RPMI8226 (cell line): ENCODE measurements around the gene CFAP99.
"Not testable (repeated sequence)": the region's sequence is repeated elsewhere in the genome, so short reads cannot be mapped to it uniquely, and the experiment has no call there.

Experiments used
- DNase-seq: peaks from one replicate; pipeline ENCODE4 v3.0.0-alpha.2; 2015

Gene CFAP99

GRCh38 chr4:2412885-2413716 is 5.7 kb upstream of the CFAP99 start:
- DNase-seq, result peak; percentile 93

DNA sequence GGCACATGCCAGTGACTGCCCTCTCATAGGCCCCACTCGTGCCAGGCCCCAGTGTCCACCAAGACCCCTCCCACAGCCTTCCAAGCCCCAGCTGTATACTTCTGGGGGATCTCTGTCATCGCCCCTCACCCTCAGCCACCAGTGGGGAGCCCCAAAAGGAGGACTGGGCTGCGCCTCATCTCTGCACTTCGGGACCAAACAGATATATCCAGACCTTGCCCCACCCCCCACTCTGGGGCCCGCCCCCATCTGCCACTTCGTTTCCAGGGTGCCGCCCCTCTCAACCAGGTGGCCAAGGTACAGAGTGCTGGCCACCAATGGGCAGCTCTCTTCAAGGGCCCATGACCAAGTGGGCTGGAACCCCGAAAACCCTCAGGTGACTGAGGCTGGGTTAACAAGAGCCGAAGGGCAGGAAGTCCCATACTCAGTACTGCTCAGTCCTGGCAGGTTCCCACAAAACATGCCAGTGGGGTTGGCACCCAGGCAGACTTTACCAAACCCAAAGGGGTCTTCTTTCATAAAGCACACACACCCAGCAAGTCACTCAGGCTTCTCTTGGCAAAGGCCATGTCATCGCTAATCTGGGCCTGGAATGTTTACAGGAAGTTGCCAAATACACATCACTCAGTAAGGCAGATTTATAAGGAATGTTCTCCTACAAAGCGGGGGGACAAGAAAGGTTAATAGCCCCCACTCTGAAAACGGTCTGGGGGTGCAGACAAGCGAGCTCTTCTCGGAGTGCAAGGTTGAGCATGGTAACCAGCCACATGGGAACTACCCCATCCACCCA is 4.7 kb upstream of the CFAP99 start:
- peak; percentile 86 for DNase-seq

DNA sequence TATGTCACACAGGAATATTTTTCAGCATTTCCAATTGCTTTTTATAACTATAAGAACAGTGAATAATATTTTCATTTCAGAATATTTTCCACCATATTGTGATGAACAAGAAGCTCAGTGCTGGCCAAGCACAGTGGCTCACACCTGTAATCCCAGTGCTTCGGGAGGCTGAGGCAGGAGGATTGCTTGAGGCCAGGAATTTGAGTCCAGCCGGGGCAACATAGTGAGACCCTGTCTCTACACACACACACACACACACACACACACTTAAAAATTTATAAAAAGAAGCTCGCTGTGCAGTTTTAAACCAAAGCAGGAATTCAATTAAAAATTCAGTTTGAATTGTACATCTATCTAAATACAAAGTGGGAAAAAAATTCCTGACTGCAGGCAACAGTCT is 3.5 kb upstream of the CFAP99 start:
- DNase-seq, result no peak

GRCh38 chr4:2415881-2416563 is 2.7 kb upstream of the CFAP99 start:
- DNase-seq, result peak; percentile 5

- DNase-seq, result peak; percentile 5
Observed at GRCh38 chr4:2416564-2417225, 2.1 kb upstream of the CFAP99 start.

DNA sequence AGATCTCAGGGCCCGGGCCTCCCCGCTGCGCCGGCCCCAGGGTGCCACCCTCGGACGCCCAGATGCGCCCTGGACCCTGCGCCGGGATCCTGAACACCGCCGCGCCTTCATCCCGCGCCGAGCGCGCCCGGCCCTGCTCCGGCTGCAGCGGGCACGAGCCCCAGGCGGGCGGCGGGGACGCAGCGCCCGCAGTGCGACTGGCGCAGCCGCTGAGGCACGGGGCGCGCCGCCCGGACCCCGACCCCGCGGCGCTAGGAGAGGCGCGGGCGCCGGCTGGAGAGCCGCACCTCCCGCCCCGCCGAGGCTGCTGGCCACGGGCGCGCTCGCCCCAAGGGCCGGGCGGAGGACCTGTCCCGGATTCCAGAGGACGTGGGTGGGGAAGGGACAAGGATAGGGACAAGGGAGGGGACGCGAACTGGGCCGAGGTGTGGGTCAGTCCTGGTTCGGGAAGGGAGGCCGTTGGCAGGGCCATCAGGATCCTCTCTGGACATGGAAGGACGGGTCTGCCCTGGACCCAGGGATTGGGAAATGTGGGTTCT is 1.5 kb upstream of the CFAP99 start:
- peak; percentile 39 for DNase-seq

DNA sequence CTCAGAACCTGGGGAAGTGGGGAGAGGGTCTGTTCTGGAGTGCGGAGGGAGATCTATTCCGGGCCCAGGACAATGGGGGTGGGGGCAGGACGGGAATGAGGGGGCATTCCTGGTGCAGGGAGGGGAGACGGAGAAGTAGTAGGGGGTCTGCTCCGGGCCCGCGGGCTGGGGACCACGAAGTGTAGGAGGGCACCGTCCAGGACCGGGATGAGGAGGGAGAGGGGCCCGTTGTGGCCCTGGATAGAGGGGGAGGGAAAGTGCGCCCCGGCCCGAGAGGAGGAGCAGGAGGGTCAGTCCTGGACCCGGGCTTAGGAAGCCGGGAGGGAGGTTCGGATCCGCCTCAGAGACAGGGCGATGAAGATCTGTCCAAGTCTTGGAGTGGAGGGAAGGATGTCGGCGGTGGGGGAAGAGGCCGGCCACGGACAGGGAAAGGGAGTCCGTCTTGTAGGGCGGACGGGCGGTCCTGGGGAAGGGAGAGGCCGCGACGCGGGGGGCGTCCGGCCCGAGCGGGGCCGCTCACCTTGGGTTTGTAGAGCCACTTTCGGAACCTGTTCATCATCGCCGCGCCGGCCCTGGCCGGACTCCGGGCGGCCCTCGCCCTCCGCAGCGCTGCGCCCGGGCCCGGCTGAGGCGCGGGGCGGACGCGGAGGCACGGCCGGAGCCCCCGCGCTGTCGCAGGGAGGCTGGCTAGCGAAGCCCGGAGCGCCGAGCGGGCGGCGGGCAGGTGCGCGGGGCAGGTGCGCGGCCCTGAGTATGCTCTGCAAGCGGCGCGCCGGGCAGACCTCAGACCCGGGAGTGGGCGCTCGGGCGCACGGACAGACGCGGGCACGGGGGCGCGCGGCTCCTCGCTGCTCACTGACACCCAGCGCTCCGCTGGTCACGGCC is 748 bp upstream of the CFAP99 start, which contains the start of gene ZFYVE28:
ZFYVE28 (minus strand) TSS at position 881 of the 885 bp plus-strand sequence; CDS start at position 559, 322 bp downstream.
- DNase-seq, result peak; percentile 7

DNA sequence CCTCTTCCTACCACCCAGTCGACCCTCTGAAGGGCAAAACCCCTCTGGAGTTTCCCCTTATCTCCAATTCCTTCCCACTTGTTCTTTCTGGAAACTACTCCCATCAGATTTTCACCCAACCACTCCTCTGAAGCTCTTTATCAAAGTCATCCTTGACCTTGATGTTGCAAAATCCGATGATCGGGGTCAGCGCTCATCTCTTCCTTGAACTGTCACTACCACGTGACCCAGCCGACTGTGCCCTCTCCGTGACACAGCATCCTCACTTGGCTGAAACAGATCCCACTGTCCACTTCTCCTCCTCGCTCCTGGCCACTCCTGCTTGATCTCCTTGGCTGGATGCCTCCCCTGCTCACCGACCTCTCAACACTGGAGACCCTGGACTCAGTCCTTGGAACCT is 1.1 kb downstream of the CFAP99 start:
- no peak for DNase-seq

DNA sequence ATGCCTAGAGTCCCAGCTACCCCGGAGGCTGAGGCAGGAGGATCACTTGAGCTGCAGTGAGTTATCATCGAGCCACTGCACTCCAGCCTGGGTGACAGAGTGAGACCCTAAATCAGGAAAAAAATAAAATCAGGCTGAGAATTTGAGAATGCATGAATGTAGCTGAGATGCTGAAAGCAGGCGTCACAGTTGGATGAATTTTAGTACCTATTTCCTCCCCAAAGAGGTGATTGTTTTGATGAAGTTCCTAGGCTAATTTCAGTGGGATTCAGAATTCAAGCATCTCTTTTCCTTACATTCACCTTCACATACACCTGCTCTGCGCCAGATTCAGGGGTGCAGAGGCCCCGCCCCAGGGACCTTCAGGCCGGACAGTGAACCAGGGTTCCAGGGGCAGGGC is 3.2 kb downstream of the CFAP99 start:
- no peak for DNase-seq

DNA sequence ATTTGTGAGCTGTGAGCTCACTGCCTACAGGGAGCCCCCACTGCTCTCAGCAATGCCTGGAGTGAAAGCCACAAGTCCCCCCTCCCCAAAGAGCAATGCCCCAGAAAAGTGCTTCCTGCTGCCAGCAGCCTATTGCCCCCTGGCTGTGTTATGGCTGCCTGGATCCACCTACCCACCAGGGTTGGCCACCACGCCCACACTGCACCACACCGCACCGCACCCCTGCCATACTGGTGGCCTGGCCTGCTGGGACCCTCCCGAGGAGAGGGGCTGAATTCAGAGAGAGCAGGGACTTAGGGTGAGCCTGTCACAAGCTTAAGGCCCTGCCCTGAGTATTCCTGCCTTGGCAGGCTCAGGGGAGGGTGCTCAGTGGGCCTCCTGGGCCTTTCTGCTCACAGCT is 4.3 kb downstream of the CFAP99 start:
- no peak for DNase-seq

DNA sequence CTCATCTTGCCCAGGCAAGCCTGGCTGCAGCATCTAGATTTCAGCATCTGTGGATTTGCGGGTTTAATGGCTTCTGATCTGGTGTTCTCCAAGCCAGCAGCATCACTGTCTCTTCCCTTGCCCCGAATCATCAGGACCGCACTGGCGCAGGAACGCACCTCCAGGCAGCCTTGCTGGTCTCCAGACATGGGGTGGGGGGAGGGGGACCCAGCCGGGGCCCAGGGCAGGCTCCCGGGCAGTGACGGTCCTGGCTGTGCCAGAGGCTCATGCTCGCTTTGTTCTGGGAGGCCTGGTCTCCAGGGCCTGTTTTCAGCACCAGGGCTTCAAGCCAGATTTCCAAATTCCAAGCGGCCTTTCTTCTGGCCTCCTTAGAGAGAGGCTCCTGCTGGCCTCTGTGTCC is 4.9 kb downstream of the CFAP99 start:
- DNase-seq, result no peak

- DNase-seq, result no peak
Observed at GRCh38 chr4:2424581-2424980, 5.8 kb downstream of the CFAP99 start.

DNA sequence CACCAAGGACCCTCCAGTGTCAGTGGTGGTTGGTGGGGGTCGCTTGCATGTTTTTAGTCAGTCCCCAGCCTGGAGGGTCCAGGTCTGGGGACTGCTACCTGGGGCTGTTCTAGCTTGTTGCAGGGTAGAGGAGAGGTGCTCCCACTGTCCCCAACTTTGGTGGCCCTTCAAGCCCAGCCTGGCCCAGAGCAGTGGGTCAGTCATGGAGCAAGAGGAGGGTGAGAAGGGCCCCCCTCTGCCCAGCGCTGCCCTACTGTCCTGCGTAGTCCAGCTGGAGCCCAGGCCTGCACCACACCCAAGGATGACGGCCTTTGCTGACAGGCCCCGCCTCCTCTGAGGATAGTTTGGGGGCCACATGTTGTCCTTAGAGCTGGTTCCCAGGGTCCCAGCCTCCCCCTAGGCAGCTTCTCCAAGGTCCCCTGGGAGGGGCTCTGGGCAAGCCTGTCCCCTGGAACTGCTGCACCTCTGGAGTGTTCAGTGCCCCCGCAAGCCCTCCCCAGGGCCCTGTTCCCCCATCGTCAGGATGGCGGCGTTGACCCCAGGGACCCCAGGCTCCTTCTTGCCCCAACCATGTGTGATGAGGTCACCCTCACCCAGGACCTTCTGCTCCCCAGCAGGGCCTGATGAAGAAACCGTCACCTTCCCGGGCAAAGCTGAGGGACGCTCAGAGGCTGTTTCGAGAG is 6.8 kb downstream of the CFAP99 start:
- no peak for DNase-seq

GRCh38 chr4:2426069-2426397 is 7.3 kb downstream of the CFAP99 start:
- DNase-seq, result no peak

DNA sequence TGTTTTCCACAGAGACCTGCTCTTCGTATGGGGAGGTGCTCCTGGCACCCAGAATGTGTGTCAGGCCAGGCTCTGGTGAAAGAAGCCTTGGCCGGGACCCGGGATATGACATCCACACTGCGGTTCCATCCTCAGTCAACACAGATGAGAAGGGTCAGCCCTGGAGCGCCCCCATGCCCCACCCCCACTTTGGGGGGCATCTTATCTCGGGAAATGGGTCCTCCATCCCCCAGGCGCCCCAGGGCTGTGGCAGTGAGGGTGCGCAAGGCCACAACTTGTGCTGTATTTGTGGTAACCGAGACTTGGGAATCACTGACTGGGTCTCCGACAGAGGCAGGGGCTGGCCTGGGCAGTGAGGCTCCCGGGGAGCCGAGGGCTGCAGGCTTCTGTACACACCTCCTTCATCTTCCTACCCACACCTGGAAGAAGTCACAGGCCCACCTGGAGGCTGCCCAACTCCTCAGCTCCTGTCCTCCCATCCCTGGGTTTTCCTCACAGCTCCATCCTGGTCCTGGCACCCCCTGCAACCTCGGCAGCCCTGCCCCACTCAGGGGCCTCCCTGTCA is 8.0 kb downstream of the CFAP99 start:
- no peak for DNase-seq

- DNase-seq, result no peak
Observed at GRCh38 chr4:2427383-2428334, 8.9 kb downstream of the CFAP99 start.

DNA sequence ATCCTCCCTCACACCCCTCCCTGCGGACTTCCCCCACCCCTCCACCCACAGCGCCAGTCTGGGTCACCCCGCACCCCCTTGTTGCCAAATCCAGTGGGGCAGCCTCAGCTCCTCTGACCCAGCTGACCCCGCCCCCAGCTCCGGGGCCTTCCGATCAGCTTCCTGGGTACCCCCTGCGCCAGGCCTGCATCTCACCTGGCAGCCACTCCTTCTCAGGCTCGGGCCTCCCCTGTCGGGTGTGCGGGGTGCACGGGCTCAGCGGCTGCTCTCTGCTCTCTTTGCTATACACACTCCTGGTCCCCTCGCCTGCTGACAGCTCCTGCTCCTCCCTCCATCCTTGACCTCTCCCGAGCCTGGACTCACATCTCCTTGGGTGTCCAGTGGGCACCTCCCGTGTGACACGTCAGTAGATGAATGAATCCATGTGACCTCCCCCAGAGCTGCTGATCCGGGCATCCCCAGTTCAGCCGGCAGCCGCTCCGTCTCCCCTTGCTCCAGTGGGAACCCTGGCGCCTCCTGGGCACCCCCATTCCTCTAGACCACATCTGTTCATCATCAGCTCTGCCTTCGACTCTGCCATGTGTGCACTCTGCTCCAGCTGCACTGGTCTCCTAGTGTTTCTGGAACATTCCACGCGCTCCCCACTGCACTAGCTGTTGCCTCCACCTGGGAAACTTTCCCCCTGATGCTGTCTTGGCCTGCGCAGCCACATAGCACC is 9.9 kb downstream of the CFAP99 start:
- DNase-seq, result no peak

DNA sequence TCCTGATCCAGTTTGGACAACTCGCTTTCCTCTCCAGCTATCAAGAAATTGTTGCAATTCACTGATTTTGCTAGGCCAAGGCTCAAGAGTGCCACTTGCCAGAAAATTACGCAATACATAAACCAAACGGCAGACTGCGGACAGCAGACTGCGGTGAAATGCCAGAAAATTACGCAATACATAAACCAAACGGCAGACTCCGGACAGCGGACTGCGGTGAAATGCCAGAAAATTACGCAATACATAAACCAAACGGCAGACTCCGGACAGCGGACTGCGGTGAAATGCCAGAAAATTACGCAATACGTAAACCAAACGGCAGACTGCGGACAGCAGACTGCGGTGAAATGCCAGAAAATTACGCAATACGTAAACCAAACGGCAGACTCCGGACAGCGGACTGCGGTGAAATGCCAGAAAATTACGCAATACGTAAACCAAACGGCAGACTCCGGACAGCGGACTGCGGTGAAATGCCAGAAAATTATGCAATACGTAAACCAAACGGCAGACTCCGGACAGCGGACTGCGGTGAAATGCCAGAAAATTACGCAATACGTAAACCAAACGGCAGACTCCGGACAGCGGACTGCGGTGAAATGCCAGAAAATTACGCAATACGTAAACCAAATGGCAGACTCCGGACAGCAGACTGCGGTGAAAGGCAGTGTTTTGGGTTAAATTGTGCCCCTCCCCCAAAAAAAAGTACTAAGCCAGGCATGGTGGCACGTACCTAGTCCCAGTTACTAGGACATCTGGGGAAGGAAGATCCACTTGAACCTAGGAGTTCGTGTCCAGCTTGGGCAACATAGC is 11.4 kb downstream of the CFAP99 start:
- DNase-seq, result not testable (repeated sequence)
